NCI-H1930 (cell line): ENCODE results near the gene DHRS4L2.
"Not testable (repeated sequence)": the region's sequence is repeated elsewhere in the genome, so short reads cannot be mapped to it uniquely, and the experiment has no call there.

Experiments
- DNase-seq, 2 experiments: peaks; one replicate each; lab custom pipeline; 2025; lab: John Stamatoyannopoulos, UW

The DHRS4L2 gene

GRCh38 chr14:23988607-23989363 lies at the start of gene DHRS4L2:
DHRS4L2 (plus strand) TSS chr14:23988929; CDS start chr14:23988948, 19 bp downstream.
- not testable (repeated sequence) for DNase-seq

- DNase-seq: no peak
Measured at GRCh38 chr14:23939607-23940326, 49.0 kb upstream of the DHRS4L2 start.

DNA sequence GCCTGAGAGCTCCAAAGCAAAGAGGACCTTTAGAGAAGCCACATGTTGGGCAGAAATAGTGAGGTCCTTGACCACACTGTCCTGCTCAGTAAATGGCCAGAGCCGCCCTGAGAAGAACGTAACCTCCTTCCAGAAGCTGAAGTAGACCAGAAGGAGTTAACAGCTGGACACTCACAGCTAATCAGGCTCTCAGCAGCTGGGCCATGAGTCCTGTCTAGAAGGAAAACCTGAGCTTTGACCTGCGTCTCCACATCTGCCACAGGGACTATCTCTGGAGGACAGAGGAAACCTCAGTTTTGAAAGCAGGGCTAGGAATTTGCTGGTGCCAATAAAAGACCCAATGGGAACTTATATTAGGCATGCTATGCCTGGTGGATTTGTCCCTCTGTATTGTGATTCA lies 47.5 kb upstream of the DHRS4L2 start:
- no peak for DNase-seq

GRCh38 chr14:23941669-23942068 lies 47.1 kb upstream of the DHRS4L2 start:
- no peak for DNase-seq

DNA sequence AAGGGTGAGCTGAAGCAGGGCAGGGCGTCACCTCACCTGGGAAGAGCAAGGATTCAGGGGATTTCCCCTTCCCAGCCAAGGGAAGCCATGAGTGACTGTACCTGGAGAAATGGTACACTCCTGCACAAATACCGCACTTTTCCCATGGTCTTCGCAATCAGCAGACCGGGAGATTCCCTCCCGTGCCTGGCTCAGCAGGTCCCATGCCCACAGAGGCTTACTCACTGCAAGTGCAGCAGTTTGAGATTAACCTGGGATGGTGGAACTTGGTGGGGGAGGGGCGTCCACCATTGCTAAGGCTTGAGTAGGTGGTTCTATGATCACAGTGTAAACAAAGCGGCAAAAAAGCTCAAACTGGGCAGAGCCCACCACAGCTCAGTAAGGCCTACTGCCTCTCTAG lies 46.1 kb upstream of the DHRS4L2 start:
- no peak for DNase-seq

DNA sequence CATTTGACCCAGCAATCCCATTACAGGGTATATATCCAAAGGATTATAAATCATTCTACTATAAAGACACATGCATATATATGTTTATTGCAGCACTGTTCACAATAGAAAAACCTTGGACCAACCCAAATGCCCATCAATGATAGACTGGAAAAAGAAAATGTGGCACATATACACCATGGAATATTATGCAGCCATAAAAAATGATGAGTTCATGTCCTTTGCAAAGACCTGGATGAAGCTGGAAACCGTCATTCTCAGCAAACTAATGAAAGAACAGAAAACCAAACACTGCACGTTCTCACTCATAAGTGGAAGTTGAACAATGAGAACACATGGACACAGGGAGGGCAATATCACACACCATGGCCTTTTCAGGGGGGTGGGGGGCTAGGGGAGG lies 39.7 kb upstream of the DHRS4L2 start:
- DNase-seq: not testable (repeated sequence)

- DNase-seq: no peak
Measured at GRCh38 chr14:23950411-23951135, 38.2 kb upstream of the DHRS4L2 start.

- DNase-seq: not testable (repeated sequence)
Measured at GRCh38 chr14:23951136-23951466, 37.6 kb upstream of the DHRS4L2 start.

GRCh38 chr14:23951590-23952201 lies 37.0 kb upstream of the DHRS4L2 start:
- no peak for DNase-seq

- DNase-seq: not testable (repeated sequence)
Measured at GRCh38 chr14:23953116-23953463, 35.6 kb upstream of the DHRS4L2 start.

GRCh38 chr14:23953464-23954278 lies 35.1 kb upstream of the DHRS4L2 start, which contains the start of gene DHRS4:
DHRS4 (plus strand) TSS chr14:23953770; CDS start chr14:23953789, 19 bp downstream.
- DNase-seq: peak; percentile 60 to 81

- DNase-seq: not testable (repeated sequence)
Measured at GRCh38 chr14:23954279-23954614, 34.5 kb upstream of the DHRS4L2 start.

DNA sequence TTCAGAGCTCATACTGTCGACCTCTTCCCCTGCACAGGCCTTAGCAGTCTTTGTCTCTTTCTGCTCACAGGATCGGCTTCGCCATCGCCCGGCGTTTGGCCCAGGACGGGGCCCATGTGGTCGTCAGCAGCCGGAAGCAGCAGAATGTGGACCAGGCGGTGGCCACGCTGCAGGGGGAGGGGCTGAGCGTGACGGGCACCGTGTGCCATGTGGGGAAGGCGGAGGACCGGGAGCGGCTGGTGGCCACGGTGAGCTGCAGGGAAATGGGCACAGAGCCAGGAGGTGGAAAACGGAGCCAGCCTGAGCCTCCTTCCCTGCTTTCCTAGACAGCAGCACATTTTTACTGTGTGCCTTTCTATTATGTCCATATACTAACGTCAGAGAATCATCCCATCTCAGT lies 33.8 kb upstream of the DHRS4L2 start:
- not testable (repeated sequence) for DNase-seq

DNA sequence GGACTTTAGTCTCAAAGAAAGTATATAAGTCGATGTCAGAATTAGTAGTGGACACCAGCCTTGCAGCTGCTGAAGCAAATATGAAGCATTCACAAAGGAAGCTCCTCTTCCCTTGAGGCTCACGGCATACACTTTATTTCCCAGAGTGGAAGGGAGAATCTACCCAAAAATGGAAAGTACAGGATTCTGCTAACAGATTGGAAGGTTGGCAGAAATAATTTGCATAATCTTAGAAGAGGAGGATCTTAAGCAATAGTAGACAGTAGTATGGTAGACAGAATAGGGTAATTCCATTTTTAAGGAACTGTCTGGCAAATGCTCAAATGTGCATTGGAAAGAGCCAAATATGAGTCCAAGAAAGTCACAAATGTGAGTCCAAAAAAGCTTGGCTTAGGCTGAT lies 32.9 kb upstream of the DHRS4L2 start:
- not testable (repeated sequence) for DNase-seq

- not testable (repeated sequence) for DNase-seq
Measured at GRCh38 chr14:23957913-23958569, 30.7 kb upstream of the DHRS4L2 start.

DNA sequence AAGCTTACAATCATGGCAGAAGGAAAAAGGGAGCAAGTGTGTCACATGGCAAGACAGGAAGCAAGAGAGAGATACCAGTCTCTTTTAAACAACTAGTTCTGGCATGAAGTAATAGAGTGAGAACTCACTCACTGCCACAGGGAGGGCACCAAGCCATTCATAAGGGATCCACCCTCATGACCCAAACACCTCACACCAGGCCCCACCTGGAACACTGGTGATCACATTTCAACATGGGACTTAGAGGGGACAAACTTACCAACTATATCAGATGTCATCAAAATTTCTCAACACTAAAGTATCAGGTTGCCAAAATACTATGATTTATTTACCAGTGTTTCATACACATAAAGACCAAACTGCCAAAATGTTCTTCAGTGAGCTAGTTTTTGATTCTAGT lies 27.8 kb upstream of the DHRS4L2 start:
- DNase-seq: not testable (repeated sequence)

DNA sequence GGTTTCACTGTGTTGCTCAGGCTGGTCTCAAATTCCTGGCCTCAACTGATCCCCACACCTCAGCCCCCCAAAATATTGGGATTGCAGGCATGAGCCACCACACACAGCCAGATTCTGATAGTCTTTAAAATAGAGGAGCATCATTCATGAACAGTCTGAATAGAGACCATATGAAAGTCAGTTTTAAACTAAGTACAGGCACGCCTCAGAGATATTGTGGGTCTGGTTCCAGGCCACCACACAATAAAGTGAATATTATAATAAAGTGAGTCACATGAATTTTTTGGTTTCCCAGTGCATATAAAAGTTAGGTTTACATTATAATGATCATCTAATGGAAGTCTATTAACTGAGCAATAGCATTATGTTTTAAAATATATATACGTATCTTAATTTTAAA lies 27.0 kb upstream of the DHRS4L2 start:
- DNase-seq: not testable (repeated sequence)

DNA sequence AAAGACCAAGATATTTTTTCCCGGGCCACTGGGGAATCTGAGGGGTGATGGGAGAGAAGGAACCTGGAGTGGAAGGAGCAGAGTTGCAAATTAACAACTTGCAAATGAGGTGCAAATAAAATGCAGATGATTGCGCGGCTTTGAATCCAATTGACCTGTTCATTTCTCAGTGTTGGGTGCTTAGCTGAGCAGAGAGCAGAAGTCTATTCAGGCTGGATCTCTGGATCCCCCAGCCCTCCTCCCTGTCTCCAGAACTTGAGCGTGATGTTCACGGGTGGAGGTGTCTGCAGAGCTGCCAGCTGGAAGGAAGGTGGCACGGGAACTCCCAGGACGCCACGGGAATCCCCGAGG lies 19.6 kb upstream of the DHRS4L2 start:
- not testable (repeated sequence) for DNase-seq

DNA sequence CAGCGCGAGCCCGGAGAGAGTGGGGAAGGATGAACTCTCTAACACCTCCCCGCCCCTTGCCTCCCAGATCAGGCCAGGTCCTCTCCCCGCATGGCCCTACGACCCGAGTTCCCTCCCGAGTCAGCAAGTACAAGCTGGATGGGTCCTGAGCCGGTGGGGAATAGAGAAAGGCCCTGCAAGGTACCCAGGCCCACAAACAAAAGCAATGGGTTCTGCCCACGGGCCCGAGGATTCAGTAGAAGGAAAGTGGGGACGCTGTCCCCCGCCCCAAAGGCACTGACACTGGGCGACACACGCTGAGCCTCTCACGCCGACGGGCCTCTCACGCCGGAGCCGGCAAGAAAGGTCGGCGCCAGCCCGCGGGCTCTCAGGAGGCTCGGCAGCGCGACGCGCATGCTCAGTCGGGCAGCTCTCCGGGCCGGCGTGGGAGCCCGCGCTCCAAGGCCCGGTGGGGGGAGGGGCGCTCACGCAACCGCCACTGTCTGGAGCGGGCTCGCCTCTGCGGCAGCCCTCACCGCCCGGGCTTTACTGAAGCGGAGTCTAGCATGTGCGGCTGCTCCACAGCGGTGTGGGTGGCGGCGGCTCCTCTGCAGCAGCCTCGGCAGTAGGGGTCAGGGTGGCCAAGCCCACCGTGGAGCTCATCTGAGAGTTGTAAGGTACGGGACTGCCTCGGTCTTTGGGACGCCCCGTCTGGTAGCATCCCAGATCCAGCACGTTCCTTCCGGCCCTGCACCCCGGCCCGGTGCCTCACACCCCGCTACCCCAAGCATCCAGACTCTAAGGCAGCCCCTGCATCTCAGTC lies 19.0 kb upstream of the DHRS4L2 start:
- peak in 1 of 2 experiments; percentile 29 for DNase-seq

DNA sequence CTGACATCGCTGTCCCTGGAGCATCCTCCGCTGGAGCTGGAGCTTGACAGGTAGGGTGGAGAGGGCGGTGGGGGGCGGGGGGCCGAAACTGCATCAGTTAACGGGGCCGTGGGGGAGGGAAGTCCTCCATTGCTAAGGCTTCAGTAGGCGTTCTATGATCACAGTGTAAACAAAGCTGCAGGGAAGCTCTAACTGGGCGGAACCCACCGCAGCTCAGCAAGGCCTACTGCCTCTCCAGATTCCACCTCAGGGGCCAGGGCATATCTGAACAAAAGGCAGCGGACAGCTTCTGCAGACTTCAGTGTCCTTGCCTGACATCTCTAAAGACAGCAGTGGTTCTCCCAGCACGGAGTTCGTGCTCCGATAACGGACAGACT lies 18.5 kb upstream of the DHRS4L2 start:
- not testable (repeated sequence) for DNase-seq
